GOT3 (cell line): Measurements from ENCODE around the gene NPAS1.

Experiments used
- DNase-seq: peaks from one replicate; lab custom pipeline; 2025; ENCODE audit warnings: mixed read lengths; lab: John Stamatoyannopoulos, UW

Gene NPAS1

GRCh38 chr19:47081095-47081494, 61.5 kb downstream of the NPAS1 start:
- no peak for DNase-seq

- DNase-seq: no peak
Measured at GRCh38 chr19:47082493-47082892, 62.9 kb downstream of the NPAS1 start.

- DNase-seq: no peak
Measured at GRCh38 chr19:47084879-47085439, 65.3 kb downstream of the NPAS1 start.

- DNase-seq: no peak
Measured at GRCh38 chr19:47086280-47086679, 66.6 kb downstream of the NPAS1 start.

- DNase-seq: no peak
Measured at GRCh38 chr19:47089767-47090350, 70.2 kb downstream of the NPAS1 start.

GRCh38 chr19:47093254-47093653, 73.6 kb downstream of the NPAS1 start:
- DNase-seq: no peak

GRCh38 chr19:47093841-47094240, 74.2 kb downstream of the NPAS1 start:
- no peak for DNase-seq

- no peak for DNase-seq
Measured at GRCh38 chr19:47094557-47095475, 75.2 kb downstream of the NPAS1 start.
